ENCODE results near the gene ACOT7.
A peak's percentile ranks its signal among the peaks of the same experiment; 100 is the strongest.

Gene ACOT7

DNA sequence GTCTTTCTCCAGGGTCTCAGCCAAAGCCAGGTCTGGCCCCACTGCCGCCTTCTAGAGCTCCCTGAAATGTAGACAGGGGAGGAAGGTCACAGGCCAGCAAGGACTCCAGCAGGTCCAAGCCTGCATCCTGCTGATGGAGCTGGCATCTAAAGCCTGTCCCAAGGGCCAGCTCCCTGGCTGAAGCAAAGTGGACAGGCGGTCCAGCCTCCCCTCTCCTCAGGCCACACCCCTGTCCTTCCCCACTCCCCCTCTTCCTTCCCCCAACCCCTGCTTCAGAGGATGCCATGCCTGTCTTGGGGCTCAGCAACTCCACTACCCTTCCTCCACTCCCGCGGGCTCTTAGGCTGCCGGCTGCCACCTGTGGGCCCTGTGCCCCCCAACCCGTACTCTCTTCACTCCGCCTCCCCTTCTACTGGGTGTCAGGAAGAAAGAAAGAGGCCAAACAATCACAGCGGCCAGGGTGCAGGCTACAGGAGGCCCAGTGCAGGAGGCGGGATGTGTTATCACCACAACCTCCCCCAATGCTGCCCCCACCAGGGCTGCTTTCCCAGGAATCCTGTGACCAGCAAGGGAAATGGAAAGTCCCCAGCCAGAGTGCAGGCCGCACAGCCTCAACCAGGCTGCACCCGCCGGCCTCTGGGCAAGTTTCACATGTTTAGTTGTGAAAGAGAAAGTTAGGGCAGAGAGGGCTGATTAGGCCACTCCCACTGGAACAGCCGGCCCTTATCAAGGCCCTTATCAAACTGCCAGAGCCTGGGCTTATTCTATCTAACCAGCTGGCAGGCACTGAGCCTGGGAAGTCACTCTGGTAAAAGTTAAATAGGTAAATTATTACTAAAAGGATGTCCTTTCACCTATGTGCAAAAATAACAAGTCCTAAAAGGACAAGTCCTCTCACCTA lies 34.1 kb downstream of the ACOT7 start:
- DNase-seq: peak; percentile 59 to 72

DNA sequence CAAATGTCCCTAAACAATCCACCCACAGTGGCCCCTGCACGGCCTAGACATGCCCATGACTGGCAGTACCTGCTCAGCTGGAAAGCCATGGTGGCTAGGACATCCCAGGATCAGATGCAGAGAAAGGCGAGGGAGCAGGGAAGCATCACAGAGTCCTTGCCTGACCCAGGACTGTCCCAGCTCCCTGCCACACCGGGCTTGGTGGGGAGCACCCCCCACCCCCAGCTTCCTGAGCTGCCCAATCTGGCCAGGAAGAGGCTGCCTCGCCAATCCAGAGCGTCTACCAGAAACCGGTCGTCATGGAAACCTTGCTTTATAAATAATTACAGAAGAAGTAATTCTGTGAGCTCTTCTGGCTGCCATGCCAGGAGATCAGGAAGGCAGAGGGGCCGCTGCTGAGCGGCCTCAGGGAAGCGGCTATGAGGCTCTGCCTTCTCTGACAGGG lies 34.8 kb downstream of the ACOT7 start:
- peak; percentile 63 to 79 for DNase-seq

DNA sequence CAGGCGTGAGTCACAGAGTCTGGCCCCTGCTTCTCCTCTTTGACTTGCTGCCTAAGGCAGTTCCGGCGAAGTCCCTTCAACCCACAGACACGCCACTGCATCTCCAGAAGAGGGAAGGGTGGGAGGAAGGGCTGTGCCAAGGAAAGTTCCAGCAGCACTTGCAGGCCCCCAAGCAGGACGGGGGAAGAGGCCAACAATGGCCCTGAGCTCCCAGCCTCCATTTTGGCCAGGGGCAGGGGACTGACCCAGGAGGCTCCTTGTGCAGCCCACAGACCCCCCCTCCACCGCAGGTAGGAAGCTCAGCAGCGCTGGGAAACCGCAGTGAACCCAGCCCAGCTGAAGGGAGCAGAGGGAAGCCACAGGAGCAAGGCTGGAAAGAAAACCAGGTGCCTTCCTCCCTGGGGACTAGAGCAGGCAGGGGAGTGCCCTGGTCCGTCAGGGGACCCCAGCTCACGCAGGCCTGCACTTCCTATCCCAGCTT lies 35.4 kb downstream of the ACOT7 start:
- peak in 1 of 2 donors; percentile 20 for DNase-seq

DNA sequence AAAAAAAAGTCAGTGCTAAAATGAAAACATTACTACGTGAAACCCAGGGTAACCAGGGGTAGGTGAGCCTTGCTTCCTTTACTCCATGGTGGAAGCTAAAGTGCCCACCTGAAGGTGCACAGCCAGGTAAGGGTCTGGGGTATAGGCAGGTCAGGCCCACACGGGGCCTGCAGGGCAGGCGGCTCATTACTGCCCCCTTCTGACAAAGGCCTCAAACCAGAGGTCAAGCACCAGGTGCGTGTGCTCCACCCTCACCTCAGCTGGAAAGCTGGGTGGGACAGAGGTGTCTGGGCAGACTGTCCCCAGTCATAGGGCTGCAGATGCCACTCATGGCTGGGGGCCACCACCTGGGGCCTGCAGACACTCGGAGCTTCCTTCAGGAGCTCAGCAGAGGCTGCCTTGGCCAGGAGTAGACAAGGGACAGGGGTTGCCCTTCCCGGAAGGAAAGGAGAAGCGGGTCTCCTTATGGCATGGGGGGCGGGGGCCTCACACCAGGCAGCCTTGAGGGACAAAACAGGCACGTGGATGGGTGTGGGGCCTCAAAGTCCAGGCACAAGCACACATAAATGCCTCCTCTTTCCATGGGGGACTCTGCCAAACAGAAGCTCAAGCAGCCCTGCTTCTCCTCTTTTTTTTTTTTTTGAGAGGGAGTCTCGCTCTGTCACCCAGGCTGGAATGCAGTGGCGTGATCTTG lies 36.2 kb downstream of the ACOT7 start:
- DNase-seq: no peak

DNA sequence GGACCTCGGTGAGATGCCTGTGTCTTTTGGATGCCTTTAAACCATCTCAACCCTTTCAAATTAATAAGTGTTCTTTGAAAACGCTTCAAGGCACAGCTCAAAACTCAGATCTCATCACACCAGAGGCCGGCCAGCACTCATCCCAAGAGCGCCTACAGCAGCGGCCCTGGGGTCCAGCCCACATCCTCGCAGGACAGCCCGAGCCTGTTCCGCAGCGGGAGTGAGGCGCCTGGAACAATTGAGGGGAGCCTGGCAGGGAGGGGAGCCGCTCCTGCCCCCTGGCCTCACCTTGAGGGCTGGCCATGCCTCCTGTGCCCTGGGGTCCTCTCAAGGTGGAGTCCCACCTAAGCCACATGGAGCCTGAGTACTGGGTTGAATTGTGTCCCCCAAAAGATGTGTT lies 37.9 kb downstream of the ACOT7 start:
- no peak for DNase-seq

DNA sequence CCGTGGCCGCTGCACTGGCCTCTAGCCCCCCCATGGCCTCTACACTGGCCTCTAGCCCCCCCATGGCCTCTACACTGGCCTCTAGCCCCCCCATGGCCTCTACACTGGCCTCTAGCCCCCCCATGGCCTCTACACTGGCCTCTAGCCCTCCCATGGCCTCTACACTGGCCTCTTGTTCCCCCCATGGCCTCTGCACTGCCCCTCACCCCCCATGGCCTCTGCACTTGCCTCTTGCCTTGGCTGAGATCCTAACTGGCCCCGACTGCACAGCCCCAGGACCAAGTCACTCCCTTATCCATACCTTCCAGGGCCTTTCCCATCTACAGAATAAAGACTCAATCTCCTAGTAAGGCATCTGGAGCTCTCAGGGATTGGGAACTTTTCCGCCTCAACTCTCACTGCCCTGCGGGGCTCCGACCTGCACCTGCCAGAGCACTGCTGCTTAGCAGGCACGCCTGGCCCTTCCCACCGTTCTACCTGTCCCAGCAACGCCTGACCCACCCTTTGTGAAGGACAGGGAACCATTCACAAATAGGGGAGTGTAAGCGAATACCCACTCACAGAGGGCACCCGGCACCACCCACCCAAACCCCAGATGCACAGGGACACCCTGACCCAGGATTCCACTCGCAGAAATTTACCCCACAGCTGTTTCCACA lies 38.8 kb downstream of the ACOT7 start:
- DNase-seq: no peak

DNA sequence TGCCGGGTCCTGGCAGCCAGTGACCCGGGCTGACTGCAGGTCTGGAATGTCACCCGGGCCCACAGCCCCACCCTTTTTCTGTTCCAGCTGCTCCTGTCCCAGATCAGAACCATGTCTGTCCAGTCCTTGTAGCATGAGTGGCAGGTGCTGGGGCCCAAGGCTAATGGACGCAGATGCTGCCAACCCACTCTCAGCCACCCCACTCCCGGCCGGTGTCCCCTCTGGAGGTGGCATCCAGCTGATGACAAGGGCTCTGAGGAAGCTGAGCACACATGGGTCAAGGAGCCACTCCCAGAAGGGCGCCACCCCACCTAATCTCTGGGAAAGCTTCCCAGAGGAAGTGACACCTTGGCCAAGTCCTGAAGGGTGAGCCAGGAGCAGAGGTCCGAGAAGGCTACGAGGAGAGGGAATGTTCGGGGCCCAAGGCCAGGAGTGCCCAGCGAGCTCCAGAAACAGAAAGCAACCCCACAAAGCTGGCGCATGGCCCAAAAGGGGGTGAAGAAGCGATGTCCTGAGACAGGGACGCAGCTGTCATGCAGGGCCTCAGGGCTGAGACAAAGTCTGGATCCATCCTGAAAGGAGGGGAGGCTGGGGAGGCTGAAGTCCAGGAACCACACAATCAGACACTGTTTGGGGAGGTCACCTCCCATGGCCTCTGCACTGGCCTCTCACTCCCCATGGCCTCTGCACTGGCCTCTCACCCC lies 39.5 kb downstream of the ACOT7 start:
- DNase-seq: no peak

DNA sequence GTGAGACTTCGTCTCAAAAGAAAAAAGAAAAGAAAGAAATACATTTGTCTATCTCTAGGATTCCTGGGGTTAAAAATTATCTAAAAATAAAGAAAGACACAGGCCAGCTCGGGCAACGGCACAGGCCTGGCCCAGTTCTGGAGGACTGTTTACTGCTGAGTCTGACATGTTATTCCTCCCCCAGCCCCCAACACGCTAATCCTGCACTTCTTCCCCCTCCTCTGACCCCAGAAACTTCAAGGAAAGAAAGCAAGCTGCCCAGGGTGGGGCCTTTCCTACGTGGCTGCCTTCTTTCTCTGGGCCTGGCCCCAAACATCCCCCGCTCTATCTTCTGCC lies 40.0 kb downstream of the ACOT7 start:
- no peak for DNase-seq

DNA sequence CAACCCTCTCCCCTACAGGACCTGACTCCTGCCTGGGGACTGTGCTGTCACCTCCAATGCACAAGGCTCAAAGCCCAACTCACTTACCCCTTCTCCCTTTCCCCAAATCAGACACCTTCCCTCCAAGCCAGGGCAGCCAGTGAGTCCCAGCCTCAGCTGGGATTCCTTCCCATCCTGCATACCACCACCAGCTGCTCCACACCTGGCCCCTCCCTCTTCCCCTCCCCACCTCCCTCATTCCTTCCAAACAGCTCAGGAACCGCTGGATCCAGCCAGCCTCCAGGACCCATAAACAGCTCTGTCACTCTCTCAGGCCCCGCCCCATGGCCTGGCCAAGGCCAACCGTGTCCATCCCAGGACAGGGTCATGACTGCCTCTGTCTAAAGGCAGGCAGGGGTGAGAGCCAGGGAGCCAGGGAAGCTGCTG lies 41.4 kb downstream of the ACOT7 start:
- no peak for DNase-seq

DNA sequence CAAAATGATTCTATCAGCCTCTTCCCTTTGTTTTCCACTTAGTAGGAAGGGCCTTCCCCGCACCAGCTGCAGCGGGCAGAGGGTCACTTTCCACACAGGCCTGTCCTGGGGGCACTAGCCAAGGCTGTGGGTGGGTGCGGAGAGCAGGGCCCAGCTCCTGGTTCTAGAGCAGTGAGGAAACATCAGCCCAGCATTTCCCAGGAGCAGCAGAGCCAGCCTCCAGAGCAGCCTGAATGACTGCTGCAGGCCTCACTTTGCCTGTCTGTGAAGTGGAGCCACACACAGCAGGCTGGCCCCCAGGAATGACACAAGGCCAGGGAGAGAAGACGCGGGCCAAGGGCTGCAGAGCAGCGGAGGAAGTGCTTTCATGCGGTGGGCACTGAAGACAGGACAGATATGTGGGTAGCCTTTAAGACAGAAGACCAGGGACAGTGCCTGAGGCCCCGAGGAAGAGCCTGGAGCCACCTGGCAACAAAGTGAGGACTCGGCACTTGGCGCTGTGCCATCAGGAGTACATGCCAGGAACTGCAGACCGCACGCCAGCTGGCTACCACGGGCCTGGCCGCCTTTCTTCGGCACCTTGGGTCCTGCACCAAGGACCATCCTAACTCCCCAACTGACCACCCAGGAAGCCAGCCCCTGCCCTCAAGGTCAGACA lies 42.0 kb downstream of the ACOT7 start:
- DNase-seq: no peak

DNA sequence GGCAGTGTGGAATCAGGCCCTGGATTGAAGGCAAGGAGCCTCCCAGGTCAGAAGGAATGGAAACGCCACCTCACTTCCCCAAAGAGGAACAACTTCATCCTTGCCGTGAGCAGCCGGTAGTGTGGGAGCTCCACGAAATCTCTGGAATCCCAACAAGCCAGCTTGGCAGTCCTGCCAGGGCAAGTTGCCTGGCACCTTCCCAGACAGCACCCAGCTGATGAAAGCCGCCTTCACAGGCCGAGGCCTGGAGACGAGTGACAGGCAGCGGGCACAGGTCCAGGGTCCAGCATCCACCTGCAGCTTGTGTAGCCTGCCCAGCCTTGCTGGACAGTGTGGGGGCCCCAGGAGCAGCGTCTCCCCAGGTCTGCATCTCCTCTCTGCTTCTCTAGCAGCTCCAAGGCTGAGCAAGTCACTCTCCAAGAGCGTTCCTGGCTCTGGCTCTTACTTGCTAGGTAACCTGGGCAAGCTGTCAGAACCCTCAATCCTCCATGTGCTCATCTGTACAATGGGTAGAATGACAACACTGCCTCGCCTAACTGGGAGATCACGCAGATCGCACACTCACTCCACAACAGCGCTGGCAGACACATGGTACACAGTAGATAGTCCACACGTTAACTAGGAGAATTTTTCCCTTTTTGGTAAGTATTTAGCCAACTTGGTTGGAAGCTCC lies 43.0 kb downstream of the ACOT7 start:
- DNase-seq: no peak

DNA sequence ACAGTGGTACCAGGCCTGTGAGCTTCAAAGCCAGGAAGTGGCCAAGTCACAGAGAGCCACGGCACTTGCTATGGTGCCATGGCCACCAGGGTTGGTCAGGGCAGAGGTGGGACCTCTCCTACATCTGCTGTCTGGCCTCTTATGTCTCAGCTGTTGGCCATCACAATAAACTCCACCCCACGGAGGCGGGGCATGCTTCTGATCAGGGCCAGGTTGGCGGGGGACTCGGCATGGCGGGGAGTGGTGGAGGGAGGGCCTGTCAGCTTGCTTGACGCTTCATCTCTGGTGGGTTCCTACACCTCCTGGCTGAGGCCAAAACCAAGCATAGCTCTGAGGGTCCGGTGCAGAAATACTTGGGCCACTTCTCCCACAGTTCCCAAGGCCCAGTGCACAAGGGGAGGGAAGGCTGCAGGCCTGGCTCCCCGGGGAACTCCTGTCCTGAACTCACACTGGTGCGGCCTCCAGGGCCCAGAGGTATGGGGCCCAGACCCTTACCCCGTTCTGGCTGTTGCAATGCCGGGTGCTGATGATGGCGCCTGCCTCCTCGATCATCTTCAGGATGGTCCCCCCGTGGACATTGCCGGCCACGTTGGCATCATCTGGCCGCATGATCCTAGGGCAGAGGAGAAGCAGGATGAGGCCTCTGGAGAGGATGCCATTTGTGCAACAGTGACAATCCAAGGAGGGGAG lies 44.2 kb downstream of the ACOT7 start:
- no peak for DNase-seq

DNA sequence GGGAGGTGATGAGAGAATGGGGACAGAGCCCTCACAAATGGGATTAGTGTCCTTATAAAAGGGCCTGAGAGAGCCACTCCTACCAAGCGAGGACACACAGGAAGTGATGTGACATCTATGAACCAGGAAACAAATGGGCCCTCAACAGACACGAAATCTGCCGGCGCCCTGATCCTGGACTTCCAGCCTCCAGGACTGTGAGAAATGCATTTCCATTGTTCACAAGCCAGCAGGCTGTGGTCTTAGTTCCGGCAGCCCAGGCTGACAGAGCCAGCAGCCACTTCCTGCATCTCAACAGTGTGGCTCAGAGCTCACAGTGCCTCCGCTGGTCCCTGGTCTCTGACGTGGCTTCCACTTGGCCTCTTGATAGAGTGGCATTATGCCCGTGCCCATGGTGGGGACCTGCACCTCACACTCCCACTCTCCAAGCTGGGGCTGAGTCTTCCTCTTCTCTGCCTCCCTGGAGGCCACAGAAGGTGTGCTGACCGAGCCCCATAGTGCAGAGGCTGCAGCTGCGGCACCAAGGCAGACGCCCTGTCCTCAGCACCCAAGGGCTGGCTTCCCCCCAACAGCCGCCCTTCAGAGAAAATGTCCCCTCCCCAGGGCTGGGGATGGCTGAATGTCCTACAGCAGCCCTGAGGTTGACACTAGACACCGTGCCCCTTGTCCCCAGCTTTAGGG lies 44.9 kb downstream of the ACOT7 start:
- peak; percentile 54 to 69 for DNase-seq

DNA sequence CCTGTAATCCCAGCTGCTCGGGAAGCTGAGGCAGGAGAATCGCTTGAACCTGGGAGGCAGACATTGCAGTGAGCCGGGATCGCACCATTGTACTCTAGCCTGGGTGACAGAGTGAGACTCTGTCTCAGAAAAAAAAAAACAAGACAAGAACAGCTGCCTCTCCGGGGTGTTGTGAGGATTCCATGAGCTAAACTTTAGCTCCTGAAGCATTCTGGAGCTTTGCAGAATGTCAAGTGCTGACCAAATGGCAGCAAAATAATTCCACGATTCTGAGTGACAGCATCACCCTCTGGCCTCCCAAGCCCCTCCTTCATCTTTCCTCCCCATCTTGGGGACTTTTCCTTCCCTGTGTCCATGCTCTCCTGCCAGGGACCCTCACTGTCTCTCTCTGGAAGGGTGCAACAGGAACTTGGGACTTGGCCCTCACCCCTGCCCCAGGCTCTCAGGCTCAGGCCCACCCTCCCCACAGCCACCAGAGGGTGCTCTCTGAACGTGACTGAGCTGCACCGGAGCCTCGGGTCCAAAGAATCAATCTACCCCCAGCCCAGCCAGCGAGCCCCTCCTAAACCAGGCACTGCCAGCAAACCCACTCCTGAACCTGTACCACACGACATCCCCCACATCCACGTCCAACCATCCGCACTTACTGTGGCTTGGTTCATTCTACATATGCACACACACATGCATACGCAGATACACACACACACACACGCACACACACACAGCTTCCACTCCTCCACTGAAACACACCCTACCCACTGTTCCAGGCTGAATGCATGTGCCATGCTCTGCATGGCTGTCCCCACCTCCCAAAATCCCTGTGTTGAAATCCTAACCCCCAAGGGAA lies 45.7 kb downstream of the ACOT7 start:
- DNase-seq: peak; percentile 61 to 76

DNA sequence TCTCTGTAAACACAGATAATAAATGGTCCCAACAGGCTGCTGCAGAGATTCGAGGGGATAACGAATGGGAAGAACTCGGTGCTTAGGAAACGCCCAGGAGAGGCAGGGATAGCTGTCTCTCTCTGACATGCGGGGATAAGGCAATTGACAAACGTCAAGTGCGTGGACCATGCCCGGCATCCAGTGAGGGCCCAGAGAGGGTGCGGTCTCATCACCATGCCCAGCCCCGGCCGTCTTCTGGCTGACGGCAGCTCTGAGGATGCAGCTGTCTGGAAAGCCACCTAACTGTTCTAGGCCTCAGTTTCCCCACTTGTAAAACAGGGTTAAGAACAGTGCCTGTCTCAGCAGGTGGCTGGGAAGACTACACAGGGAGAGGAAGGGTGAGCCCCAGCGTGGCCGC lies 48.1 kb downstream of the ACOT7 start:
- no peak for DNase-seq

DNA sequence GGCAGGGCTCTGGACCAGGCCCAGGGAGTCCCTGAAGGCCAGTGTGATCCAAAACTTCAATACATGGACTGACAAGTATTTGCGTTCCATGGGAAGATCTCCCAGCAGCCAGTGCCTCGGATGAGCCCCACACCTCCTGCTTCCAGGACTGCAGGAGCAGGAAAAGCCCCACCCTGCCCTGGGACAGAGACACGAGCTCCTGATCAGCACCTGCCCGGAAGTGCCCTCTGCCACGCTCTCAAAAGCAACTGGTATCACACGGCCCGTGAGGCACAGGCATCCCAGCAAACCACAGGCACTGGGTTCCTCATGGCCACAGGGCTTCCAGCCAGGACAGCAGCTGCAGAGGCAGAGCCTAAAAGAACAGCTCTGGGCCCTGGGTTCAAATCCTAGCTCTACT lies 48.6 kb downstream of the ACOT7 start:
- no peak for DNase-seq

DNA sequence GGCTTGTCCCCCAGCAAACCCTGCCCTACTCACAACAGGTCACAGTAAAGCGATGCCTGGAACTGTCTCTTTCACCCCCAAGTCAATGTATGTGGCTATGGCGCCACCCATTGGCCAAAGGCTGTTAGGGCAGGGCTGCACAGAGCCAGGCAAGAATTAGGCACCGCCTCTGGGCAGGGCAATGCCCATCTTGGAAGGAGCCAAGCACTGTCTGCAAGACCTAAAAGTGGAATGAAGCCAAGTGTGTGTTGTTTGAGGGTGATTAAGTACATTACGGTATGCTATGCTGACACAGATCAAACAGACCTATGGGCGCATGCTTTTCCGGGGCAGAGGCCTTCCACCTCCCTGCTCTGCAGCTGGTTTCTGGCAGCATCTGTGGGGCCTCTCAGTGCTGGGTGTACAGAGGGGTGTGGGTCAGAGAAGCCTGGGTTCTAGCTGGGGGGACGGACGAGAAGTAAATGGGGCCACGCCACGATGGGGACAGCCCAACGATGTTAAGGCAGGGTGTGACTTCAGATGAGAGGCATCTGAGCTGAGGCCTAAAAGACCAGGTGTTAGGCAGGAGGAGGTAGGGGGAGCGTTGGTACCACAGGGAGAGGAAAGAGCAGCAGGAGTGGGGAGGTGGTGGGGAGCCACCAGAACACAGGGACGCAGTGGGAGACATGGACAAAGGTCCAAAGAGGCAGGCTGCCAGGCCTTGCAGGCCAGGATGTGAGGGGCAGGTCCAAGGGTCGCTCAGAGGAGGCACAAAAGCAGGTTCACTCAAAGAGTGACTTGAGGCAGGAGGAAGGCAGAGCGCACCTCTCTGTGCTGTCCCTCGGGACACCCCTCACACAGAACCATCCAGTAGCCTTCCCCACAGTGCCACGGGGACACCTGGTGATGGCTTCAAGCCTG lies 49.8 kb downstream of the ACOT7 start:
- peak; percentile 62 to 72 for DNase-seq

DNA sequence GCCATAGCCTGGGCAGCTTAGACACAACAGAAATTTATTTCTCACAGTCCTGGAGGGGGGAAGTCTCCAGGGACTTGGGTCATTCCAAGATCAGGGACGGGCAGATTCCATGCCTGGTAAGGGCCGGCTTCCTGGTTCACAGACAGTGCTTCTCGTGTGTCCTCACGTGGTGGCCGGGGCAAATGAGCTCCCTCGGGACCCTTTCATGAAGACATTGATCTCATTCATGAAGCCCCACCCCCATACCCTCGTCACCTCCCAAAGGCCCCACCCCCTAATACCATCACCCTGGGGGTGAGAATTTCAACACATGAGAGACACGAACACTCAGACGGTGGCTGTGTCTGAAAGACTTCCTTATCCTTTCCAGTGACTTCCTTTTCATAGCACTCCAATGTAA lies 51.5 kb downstream of the ACOT7 start:
- no peak for DNase-seq

DNA sequence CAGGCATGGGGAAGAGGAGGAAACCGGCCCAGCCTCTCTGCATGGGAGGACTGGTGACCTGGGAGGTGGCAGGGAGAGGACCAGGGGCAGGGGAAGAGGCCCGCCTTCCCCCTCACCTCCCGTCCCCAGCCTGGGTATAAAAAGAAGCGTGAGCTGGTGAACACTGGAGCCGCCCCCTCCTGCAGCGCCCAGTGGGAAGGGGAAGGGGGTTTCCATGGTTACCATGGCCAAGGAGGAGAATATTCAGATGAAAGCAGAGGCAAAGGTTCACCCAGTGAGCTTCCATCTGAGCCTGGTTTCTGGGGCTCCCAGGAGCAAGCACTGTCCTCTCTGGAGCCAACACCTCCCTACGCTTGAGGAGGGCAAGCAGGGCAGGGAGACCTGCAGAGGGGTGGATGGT lies 54.9 kb downstream of the ACOT7 start:
- no peak for DNase-seq

Data from CD4-positive, alpha-beta T cell treated with Interleukin-1 beta for 1 hour (primary cell).